ENCODE data around the gene GGNBP2. TPM values are rescaled to one million over a fixed set of nuclear protein-coding genes. Genes with fewer than 3 reads are reported as not detected.
"Not testable (repeated sequence)": the region's sequence is repeated elsewhere in the genome, so short reads cannot be mapped to it uniquely, and the experiment has no call there.

GGNBP2 gene
- total and polyA plus RNA-seq, 2 donors = 55.5 to 119 TPM

GRCh38 chr17:36601303-36602029 lies 56.7 kb downstream of the GGNBP2 start, which contains the start of gene MRM1:
TSS of gene MRM1 (plus strand) at chr17:36601583. CDS start at chr17:36601811, 228 bp downstream.
- Histone ChIP-seq H3K36me3 (ENCODE audit: control insufficient read depth in 2 of 2, insufficient read depth in 2 of 2, low read length in 1 of 2) (no peaks in the 10 kb centered on the region), H3K4me3 (ENCODE audit: low read length in 2 of 2) (peak within 1 kb of the TSS; percentile 83 to 91), H3K27me3 (ENCODE audit: control insufficient read depth in 2 of 2, insufficient read depth in 1 of 2, low read length in 1 of 2) (peaks cover 0 to 10% of the 10 kb centered on the region in 2 donors), H3K27ac (ENCODE audit: low read depth in 1 of 2, low read length in 1 of 2) (peak within 1 kb of the TSS; percentile 71 to 82), H3K9me3 (ENCODE audit: control insufficient read depth in 2 of 2, insufficient read depth in 1 of 2, low read length in 1 of 2) (peaks cover 0 to 2% of the 10 kb centered on the region in 2 donors), H3K4me1 (ENCODE audit: control insufficient read depth in 2 of 2, insufficient read depth in 2 of 2, low read length in 2 of 2) (peaks cover 11 to 20% of the 10 kb centered on the region in 2 donors)
- peak; percentile 64 to 91 (median 84) for DNase-seq (ENCODE audit: low read depth in 6 of 9, low spot score in 9 of 9)
- WGBS = under 1% methylated on average over 60 of the region's 60 CpGs

DNA sequence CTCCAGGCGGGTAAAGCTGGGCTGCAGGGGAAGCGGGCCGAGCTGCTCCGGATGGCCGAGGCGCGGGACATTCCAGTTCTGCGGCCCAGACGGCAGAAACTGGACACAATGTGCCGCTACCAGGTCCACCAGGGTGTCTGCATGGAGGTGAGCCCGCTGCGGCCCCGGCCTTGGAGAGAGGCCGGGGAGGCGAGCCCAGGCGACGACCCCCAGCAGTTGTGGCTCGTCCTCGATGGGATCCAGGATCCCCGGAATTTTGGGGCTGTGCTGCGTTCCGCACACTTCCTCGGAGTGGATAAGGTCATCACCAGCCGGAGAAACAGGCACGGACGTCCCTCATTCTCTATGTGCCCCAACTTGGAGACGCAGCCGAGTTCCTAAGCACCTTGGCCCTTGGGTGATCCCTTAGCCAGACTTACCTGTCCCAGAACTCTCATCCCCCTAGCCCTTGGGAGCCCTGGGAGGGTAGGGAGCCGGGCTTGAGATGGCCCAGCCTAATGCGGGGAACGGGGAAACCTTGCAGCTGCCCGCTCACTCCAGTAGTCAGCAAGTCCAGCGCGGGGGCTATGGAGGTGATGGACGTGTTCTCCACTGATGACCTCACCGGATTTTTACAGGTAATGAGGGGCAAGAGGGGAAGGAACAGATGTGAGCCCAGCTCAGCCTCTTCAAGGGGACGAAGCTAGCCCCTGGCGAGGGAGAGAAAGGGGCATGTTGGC lies 57.5 kb downstream of the GGNBP2 start:
- H3K9me3 ChIP-seq (ENCODE audit: control insufficient read depth in 2 of 2, insufficient read depth in 1 of 2, low read length in 1 of 2) = peaks cover 0 to 2% of the 10 kb centered on the region in 2 donors
- H3K27ac ChIP-seq (ENCODE audit: low read depth in 1 of 2, low read length in 1 of 2) = no peak overlapping the region
- H3K27me3 ChIP-seq (ENCODE audit: control insufficient read depth in 2 of 2, insufficient read depth in 1 of 2, low read length in 1 of 2) = peaks cover 0 to 10% of the 10 kb centered on the region in 2 donors
- H3K4me1 ChIP-seq (ENCODE audit: control insufficient read depth in 2 of 2, insufficient read depth in 2 of 2, low read length in 2 of 2) = peaks cover 11 to 20% of the 10 kb centered on the region in 2 donors
- peak in 1 of 9 donors; percentile 15 for DNase-seq (ENCODE audit: low read depth in 6 of 9, low spot score in 9 of 9)
- peak overlapping the region; percentile 83 to 91 for H3K4me3 ChIP-seq (ENCODE audit: low read length in 2 of 2)
- WGBS = 2% methylated on average over 38 of the region's 38 CpGs
- no peaks in the 10 kb centered on the region for H3K36me3 ChIP-seq (ENCODE audit: control insufficient read depth in 2 of 2, insufficient read depth in 2 of 2, low read length in 1 of 2)

GRCh38 chr17:36602924-36603384 lies 58.2 kb downstream of the GGNBP2 start:
- DNase-seq (ENCODE audit: low read depth in 6 of 9, low spot score in 9 of 9) = peak in 8 of 9 donors; percentile 38 to 81 (median 56)
- peaks cover 11 to 20% of the 10 kb centered on the region in 2 donors for H3K4me1 ChIP-seq (ENCODE audit: control insufficient read depth in 2 of 2, insufficient read depth in 2 of 2, low read length in 2 of 2)
- peak overlapping the region in 1 of 2 donors; percentile 91 for H3K4me3 ChIP-seq (ENCODE audit: low read length in 2 of 2)
- H3K27ac ChIP-seq (ENCODE audit: low read depth in 1 of 2, low read length in 1 of 2) = no peak overlapping the region
- peaks cover 0 to 10% of the 10 kb centered on the region in 2 donors for H3K27me3 ChIP-seq (ENCODE audit: control insufficient read depth in 2 of 2, insufficient read depth in 1 of 2, low read length in 1 of 2)
- WGBS = 4% methylated on average over 5 of the region's 5 CpGs
- H3K9me3 ChIP-seq (ENCODE audit: control insufficient read depth in 2 of 2, insufficient read depth in 1 of 2, low read length in 1 of 2) = peaks cover 0 to 2% of the 10 kb centered on the region in 2 donors
- H3K36me3 ChIP-seq (ENCODE audit: control insufficient read depth in 2 of 2, insufficient read depth in 2 of 2, low read length in 1 of 2) = no peaks in the 10 kb centered on the region

DNA sequence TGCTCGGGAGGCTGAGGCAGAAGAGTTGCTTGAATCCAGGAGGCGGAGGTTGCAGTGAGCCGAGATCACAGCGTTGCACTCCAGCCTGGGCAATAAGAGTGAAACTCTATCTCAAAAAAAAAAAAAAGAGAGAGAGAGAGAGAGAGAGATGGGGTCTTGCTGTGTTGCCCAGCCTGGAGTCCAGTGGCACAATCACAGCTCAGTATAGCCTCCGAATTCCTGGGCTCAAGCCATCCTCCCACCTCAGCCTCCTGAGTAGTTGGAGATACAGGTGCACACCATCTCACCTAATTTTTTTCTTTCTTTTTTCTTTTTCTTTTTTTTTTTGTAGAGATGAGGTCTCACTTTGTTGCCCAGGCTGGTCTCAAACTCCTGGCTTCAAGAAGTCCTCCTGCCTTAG lies 60.3 kb downstream of the GGNBP2 start:
- Histone ChIP-seq H3K27me3 (ENCODE audit: control insufficient read depth in 2 of 2, insufficient read depth in 1 of 2, low read length in 1 of 2) (peaks cover 0 to 10% of the 10 kb centered on the region in 2 donors), H3K4me1 (ENCODE audit: control insufficient read depth in 2 of 2, insufficient read depth in 2 of 2, low read length in 2 of 2) (peaks cover 11 to 20% of the 10 kb centered on the region in 2 donors)
- DNase-seq (ENCODE audit: low read depth in 6 of 9, low spot score in 9 of 9); H3K27ac ChIP-seq (ENCODE audit: low read depth in 1 of 2, low read length in 1 of 2); H3K36me3 ChIP-seq (ENCODE audit: control insufficient read depth in 2 of 2, insufficient read depth in 2 of 2, low read length in 1 of 2); H3K9me3 ChIP-seq (ENCODE audit: control insufficient read depth in 2 of 2, insufficient read depth in 1 of 2, low read length in 1 of 2); H3K4me3 ChIP-seq (ENCODE audit: low read length in 2 of 2): not testable (repeated sequence)
- 98% methylated on average over 5 of the region's 5 CpGs for WGBS

DNA sequence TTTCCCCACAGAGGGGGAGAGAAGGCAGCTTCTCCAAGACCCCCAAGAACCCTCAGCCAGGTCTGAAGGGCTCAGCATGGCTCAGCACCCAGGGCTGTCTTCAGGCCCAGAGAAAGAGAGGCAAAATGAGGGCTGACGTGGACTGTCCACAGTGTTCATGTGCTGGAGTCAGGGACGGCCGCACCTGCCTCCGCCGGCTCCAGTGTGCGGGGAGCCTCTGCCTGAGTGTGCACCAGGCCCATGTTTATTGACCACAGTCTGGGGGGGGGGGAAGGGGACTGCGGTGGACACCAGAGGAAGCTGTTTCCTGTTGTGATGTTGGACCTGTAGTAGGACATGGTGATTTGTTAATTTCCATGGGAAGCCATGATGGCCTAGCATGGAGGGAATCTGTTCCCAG lies 63.6 kb downstream of the GGNBP2 start:
- WGBS = 94% methylated on average over 7 of the region's 7 CpGs
- Histone ChIP-seq H3K4me1 (ENCODE audit: control insufficient read depth in 2 of 2, insufficient read depth in 2 of 2, low read length in 2 of 2) (no peaks in the 10 kb centered on the region), H3K9me3 (ENCODE audit: control insufficient read depth in 2 of 2, insufficient read depth in 1 of 2, low read length in 1 of 2) (no peaks in the 10 kb centered on the region), H3K27ac (ENCODE audit: low read depth in 1 of 2, low read length in 1 of 2) (no peak overlapping the region), H3K36me3 (ENCODE audit: control insufficient read depth in 2 of 2, insufficient read depth in 2 of 2, low read length in 1 of 2) (no peaks in the 10 kb centered on the region), H3K27me3 (ENCODE audit: control insufficient read depth in 2 of 2, insufficient read depth in 1 of 2, low read length in 1 of 2) (peaks cover 0 to 11% of the 10 kb centered on the region in 2 donors), H3K4me3 (ENCODE audit: low read length in 2 of 2) (no peak overlapping the region)
- DNase-seq (ENCODE audit: low read depth in 6 of 9, low spot score in 9 of 9) = no peak

DNA sequence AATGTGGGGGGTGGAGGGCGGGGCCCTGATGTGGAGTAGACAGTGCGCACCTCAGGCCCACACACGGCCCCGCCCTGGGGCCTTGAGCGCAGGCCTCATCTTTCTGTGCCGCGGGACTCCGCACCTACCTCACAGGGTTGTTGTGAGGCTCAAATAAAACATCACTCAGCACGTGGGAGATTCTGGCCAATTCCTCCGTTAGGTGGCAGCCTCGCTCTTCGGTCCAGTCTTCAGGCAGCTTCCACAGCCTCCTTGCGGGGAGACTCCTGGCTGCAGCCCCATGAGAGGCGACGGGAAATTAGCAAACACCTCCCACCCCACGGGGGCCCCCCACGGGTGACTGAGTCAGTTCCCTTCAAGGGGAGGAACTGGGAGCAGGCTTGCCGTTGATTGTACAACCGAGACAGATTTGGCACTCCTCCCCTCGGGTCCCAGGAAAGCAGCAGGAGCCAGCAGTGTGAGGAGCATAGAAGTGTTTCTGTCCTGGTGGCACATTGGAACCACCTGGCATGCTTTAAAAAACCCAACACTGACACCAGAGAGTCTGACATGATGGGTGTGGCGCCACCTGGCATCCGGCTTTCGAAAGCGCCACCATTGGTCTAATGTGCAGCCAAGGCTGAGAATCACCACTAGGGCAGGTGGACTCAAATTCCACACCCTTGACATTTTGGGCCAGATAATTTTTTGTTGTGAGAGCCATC lies 64.2 kb downstream of the GGNBP2 start:
- Histone ChIP-seq H3K27ac (ENCODE audit: low read depth in 1 of 2, low read length in 1 of 2) (no peak overlapping the region), H3K4me3 (ENCODE audit: low read length in 2 of 2) (no peak overlapping the region), H3K9me3 (ENCODE audit: control insufficient read depth in 2 of 2, insufficient read depth in 1 of 2, low read length in 1 of 2) (no peaks in the 10 kb centered on the region), H3K36me3 (ENCODE audit: control insufficient read depth in 2 of 2, insufficient read depth in 2 of 2, low read length in 1 of 2) (no peaks in the 10 kb centered on the region), H3K27me3 (ENCODE audit: control insufficient read depth in 2 of 2, insufficient read depth in 1 of 2, low read length in 1 of 2) (peaks cover 0 to 17% of the 10 kb centered on the region in 2 donors), H3K4me1 (ENCODE audit: control insufficient read depth in 2 of 2, insufficient read depth in 2 of 2, low read length in 2 of 2) (no peaks in the 10 kb centered on the region)
- peak in 1 of 9 donors; percentile 30 for DNase-seq (ENCODE audit: low read depth in 6 of 9, low spot score in 9 of 9)
- 77% methylated on average over 24 of the region's 24 CpGs for WGBS

GRCh38 chr17:36609498-36609862 lies 64.8 kb downstream of the GGNBP2 start:
- DNase-seq (ENCODE audit: low read depth in 6 of 9, low spot score in 9 of 9) = no peak
- no peaks in the 10 kb centered on the region for H3K4me1 ChIP-seq (ENCODE audit: control insufficient read depth in 2 of 2, insufficient read depth in 2 of 2, low read length in 2 of 2)
- 94% methylated on average over 7 of the region's 7 CpGs for WGBS

GRCh38 chr17:36610474-36610873 lies 65.8 kb downstream of the GGNBP2 start:
- Histone ChIP-seq H3K27me3 (ENCODE audit: control insufficient read depth in 2 of 2, insufficient read depth in 1 of 2, low read length in 1 of 2) (peaks cover 0 to 28% of the 10 kb centered on the region in 2 donors), H3K9me3 (ENCODE audit: control insufficient read depth in 2 of 2, insufficient read depth in 1 of 2, low read length in 1 of 2) (no peaks in the 10 kb centered on the region), H3K36me3 (ENCODE audit: control insufficient read depth in 2 of 2, insufficient read depth in 2 of 2, low read length in 1 of 2) (no peaks in the 10 kb centered on the region), H3K27ac (ENCODE audit: low read depth in 1 of 2, low read length in 1 of 2) (no peak overlapping the region), H3K4me1 (ENCODE audit: control insufficient read depth in 2 of 2, insufficient read depth in 2 of 2, low read length in 2 of 2) (no peaks in the 10 kb centered on the region), H3K4me3 (ENCODE audit: low read length in 2 of 2) (no peak overlapping the region)
- 84% methylated on average over 6 of the region's 6 CpGs for WGBS
- no peak for DNase-seq (ENCODE audit: low read depth in 6 of 9, low spot score in 9 of 9)

More at GRCh38 chr17:36609498-36609862, 64.8 kb downstream of the GGNBP2 start:
- H3K27me3 ChIP-seq (ENCODE audit: control insufficient read depth in 2 of 2, insufficient read depth in 1 of 2, low read length in 1 of 2) = peaks cover 0 to 23% of the 10 kb centered on the region in 2 donors
- no peak overlapping the region for H3K4me3 ChIP-seq (ENCODE audit: low read length in 2 of 2)
- no peaks in the 10 kb centered on the region for H3K9me3 ChIP-seq (ENCODE audit: control insufficient read depth in 2 of 2, insufficient read depth in 1 of 2, low read length in 1 of 2)
- H3K27ac ChIP-seq (ENCODE audit: low read depth in 1 of 2, low read length in 1 of 2) = no peak overlapping the region
- no peaks in the 10 kb centered on the region for H3K36me3 ChIP-seq (ENCODE audit: control insufficient read depth in 2 of 2, insufficient read depth in 2 of 2, low read length in 1 of 2)
